GM19025 (cell line): ENCODE results near the gene PKDCC.
"Not testable (repeated sequence)": the region's sequence is repeated elsewhere in the genome, so short reads cannot be mapped to it uniquely, and the experiment has no call there.

Experiments
- ATAC-seq: cut with Tn5 transposase; IDR thresholded peaks from one replicate; pipeline ENCODE4 v1.9.1; 2021; ENCODE audit warnings: mild to moderate bottlenecking, low read depth, moderate library complexity; ENCODE audit not compliant: unreplicated experiment

Gene PKDCC

GRCh38 chr2:42084231-42084671 is 36.4 kb downstream of the PKDCC start:
- ATAC-seq = no peak

GRCh38 chr2:42085070-42085469 is 37.2 kb downstream of the PKDCC start:
- not testable (repeated sequence) for ATAC-seq

DNA sequence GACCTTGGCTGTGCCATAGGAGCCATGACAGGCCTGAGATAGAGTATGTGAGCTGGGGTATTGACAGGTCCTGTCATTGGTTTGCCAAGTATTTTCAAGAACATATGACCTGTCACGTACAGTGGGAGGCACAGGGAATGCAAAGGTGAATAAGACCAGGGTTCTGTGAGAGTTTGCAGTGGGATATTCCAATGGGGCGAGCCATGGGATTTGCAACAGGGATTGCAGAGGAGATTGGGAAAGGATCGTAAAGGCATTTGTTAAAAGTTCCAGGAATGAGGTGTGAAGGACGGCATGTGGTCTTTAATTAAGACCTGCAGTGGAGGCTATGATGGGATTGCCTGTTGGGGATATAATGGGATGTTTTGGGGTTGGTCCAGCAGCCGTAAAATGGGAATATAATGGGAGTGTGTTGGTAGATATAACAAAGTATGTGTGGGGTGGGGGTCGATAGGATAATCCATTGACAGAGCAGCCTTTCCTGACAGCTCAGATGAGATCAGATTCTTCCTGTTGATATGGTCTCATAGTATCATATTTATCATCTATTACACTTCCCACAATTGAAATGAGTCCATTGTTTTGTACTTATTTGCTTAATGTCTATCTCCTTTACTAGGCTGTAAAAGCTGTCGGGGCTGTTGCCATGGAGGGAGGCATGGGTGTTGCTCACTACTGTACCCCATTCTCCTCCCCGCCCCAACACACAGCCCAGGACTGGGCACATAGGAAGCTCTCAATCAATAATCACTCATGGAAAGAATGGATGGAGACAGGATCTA is 38.1 kb downstream of the PKDCC start:
- ATAC-seq = no peak

- no peak for ATAC-seq
Measured at GRCh38 chr2:42086500-42086953, 38.7 kb downstream of the PKDCC start.

DNA sequence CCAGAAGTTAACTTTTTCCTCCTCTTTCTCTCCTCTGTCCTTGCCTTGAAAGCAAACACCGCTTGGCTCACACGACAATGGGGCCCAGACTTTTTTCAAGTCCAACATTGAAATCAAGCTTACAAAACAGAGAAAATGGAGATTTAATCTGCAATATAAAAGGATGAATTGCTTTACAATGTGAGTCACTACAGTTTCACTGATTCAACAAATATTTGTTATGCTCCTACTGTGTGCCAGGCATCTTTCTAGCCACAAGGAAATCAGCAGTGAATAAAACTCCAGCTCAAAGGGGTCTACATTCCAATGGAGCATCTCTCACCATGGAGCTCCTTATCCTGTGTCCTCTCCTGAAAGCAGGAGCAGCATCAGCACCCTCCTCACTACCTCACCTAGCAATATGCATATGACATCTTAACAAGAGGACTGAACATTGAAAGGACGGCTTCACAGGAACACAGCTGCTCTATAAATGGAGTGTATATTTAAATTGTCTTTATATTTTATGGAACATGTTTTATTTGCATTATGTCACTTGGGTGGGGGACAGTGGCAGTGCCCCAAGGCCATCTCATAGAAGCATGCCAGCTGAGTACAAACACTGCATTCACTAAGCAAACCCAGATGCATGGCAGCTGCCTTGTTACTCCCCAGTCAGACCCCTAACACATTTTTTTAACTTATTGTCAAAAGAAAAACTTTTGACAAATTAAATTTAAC is 39.5 kb downstream of the PKDCC start:
- ATAC-seq = no peak

DNA sequence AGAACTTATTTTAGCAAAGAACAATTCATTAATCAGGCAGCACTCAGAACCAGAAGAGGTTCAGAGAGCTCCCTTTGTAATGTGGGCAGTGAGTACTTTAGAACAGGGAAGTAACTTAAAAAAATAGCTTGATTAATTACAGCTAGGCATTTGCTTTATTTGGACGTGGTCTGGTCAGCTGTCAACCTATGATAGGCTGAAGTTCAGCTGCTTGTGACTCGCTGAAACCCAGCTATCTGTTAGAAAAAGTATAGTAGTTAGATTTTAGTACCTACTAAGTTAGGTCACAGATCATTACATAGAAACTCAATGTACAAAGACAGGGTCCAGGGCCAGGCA is 40.0 kb downstream of the PKDCC start:
- ATAC-seq = no peak

- peak; percentile 75 for ATAC-seq
Measured at GRCh38 chr2:42089340-42089925, 41.6 kb downstream of the PKDCC start.

- no peak for ATAC-seq
Measured at GRCh38 chr2:42090216-42090615, 42.4 kb downstream of the PKDCC start.

DNA sequence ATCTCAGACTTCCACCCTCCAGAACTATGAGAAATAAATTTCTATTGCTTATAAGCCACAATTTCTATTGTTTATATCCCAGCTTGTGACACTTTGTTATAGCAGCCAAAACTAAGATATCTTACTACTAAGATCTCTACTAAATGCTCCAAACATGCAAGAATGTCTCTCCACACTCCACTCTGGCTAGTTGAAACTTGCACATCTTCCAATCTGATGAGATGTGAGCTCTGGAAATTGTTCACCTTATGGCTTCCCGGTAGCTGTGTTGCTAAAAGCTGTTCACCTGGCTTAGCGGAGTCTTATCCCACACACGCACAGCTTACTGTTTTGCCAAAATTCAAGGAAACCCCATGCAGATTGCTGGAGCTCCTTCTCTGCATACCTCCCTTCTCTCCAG is 43.9 kb downstream of the PKDCC start:
- ATAC-seq = no peak

DNA sequence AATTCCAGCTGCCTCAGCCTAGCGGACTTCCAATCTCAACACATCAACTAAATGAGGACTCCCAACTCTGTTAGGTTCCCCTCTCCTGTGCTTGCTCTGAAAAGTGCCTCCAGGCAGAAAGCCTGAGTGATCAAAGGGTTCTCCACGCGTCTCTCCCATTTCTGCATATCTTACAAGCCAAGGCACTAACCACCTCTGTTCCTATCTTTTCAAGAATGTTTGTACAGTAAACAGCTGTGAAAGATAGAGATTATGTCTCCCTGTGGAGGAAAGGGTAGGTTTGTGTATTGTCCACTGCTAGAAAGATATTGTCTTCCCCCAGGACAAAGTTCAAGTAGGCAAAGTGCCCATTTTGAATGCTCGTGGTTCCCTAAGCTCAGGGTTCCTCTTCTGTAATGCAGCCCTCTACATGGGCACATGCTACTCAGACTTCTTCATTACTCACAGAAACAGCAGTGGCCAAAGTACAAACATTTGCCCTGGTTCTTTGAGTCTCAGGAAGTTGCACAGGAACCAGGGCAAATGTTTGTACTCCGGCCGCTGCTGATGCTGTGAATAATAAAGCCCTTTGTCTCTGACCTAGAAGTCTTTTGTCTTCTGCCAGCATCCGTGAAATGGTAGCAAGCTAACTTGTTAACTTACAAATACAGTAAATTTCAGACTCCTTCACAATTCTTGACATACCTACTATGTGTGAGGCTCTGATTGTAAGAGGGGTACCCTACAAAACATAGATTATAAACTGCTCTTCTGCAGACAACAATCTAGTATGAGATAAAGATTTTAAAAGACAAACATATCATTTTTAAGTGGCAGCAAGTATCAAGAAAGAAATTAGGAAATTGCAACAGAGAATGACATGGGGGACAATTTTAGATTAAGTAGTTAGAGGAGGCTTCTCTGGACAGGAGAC is 44.5 kb downstream of the PKDCC start:
- ATAC-seq = no peak

DNA sequence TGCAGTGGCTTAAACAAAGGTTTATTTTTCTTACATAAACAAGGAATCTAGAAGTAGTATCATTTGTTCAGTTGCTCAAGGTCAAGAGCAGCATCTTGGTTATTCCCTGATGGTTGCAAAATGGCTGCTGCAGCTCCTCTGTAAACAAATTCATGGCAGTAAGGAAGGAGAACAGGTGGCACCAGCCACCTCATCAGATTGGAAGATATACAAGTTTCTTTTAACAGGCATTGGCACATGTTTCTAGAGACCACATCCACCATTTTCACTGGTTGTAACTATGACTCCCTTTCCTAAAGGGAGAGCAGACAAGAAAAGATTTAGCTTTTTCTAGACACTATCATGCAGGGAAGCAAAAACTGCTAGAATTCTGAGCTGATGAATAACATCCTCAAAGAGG is 46.3 kb downstream of the PKDCC start:
- ATAC-seq = no peak

- no peak for ATAC-seq
Measured at GRCh38 chr2:42095923-42096408, 48.1 kb downstream of the PKDCC start.

DNA sequence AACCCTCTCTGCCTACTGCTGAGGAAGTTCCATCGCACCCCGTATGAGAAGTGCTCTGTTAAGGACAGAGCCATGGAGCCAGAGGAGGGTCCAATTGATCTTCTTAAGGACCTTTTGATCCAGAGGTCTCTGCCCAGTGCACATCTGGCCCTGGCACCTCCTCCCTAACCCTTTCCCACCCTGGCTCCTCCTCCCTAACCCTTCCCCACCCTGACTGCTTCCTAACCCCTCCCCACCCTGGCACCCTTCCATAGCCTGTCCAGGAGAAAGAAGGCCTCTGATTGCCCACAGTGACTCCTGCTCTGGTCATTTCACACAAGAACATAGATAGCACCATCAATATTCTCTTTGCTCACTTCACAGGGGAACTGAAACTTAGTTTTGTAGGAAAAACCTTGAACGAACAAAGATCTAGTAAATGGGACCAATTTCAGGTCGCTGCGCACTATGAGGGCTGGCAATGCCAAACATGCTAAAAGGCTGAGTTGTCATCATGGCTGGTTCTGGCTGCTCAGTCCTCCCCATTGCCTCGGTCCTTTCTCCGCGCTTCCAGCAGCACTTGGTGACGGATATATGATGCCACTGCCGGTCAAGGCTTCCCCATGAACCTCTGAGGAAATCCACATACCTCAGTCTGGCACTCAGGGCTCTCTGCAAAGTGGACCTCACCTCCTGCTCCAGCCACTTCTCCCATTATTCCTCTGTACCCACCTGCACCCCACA is 49.2 kb downstream of the PKDCC start:
- peak; percentile 36 for ATAC-seq

GRCh38 chr2:42098571-42099437 is 51.0 kb downstream of the PKDCC start:
- no peak for ATAC-seq

DNA sequence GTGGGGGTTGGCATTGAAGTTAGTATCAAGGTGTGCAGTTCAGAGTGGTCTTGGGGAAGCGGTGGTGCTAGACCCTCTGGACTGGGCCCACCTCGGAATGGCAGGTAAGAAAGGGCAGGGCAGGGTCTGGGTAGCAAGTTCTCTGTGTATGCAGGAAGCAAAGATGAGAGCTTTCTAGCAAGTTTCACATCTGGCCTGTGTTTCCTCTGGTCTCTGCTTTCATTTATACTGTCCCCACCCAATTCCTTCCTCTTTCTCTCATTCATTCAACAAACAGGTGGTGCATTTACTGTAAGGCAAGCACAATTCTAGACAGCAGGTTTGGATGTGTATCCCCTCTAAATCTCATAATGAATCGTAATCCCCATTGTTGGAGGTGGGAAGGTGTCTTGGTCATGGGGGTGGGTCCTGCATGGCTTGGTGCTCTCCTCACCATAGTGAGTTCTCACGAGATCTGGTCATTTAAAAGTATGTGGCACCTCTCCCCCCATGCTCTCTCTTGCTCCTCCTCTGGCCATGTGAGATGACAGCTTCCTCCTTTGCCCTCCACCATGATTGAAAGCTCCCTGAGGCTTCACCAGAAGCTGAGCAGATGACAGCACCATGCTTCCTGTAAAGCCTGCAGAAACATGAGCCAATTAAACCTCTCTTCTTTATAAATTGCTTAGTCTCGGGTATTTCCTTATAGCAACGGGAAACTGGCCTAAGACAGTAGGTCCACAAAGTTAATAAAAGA is 51.8 kb downstream of the PKDCC start:
- no peak for ATAC-seq

DNA sequence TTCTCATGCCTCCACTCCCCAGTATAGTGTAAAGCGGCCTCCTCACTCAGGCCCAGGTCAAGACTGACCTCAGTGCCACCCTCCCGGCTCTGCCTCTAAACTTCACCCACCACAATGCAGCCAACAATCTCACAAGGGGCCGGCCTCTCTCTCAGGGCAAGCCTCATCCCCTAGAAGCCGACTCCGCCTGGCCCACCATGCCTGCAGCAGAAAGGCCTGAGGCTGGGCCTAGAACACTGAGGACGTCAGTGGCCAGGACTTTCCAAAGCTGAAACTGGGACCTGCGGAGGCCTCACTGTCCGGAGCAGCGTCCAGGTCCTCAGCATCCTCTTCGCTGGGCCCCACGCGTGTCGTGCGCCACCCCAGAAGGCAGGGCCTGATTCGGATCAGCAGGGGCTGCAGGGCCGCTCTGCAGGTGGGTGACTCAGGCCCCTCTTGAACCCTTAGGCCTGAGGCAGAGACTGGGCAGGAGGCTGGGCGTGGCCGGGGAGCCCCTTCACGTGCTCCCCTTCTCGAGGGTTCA is 52.9 kb downstream of the PKDCC start:
- no peak for ATAC-seq

GRCh38 chr2:42101206-42102023 is 53.6 kb downstream of the PKDCC start:
- ATAC-seq = no peak
